HG03064 (cell line): Measurements from ENCODE around the gene AP4B1.

Experiments used
- ATAC-seq: cut with Tn5 transposase; IDR thresholded peaks from one replicate; pipeline ENCODE4 v1.9.1; 2021; ENCODE audit warnings: low read depth; ENCODE audit not compliant: unreplicated experiment

AP4B1 gene

DNA sequence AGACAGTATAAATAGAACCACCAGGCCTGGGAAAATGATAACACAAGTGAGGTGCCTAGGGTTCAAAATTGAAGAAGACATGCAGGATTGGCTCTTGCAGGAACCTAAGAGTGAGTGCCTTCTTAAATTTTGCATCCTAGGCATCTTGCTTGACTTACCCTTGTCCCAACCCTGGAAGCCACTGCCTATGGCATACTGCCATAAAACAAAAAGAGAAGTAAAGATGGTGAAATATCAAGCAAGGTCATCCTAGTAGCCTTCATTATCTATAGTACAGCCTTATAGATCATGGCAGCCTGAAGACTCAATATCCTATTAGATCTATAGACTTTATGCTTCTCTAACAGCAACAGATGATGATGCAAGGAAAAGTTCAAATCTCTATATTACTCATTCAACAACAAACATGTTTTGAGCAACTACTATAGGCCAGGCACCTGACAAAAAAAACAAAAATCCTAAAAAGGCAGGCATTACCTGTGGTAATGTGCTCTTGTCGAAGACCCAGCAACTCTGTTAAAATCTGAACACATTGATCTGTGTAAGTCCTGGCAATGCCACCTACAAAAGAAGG lies 6.3 kb downstream of the AP4B1 start:
- no peak for ATAC-seq

DNA sequence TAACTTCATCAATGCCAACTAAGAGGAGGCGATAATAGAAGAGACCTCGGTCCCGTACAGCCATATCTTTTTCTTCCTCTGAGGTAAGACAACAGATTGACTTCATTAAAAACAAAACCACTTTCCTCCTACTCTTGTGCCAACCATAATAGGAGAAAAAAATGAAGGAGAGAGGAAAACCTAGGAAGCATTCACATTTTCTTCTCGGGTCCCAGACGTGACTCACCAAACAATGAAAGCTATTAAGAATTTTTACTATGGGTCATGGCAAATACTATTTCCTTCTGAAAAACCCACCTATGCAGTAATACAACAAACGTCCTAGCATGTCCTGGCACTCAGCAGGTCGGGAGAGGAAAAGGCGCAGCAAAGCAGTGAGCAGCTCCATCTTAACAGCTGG lies 8.6 kb downstream of the AP4B1 start:
- no peak for ATAC-seq

DNA sequence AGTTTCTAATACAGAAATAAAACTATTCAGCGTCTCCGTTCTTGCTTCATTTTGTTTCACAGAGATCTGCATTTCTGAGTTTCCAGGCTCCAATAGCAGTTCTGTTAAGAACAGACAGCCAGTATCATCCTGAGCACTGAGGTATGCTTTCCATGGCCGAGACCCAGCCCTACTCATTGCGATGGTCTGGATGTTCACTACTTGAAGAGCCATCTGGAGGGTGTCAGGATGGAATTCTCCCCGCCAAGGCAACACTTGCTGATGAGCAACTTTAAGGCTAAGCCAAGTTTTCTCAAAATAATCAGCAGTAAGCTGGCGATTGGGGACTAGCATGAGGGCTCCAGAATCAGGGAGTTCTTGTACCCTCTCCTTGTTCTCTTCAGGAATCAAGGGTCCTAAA lies 9.5 kb downstream of the AP4B1 start:
- ATAC-seq, result no peak

DNA sequence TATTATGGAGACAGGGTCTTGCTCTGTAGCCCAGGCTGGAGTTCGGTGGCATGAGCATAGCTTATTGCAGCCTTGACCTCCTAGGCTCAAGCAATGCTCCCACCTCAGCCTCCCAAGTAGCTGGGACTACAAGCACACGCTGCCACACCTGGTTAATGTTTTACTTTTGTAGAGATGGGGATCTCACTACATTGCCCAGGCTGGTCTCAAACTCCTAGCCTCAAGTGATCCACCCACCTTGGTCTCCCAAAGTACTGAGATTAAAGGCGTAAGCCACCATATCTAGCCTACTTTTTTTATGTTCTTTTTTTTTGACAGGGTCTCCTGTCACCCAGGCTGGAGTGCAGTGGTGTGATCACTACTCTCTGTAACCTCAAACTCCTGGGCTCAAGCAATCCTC lies 11.3 kb downstream of the AP4B1 start:
- ATAC-seq, result no peak

DNA sequence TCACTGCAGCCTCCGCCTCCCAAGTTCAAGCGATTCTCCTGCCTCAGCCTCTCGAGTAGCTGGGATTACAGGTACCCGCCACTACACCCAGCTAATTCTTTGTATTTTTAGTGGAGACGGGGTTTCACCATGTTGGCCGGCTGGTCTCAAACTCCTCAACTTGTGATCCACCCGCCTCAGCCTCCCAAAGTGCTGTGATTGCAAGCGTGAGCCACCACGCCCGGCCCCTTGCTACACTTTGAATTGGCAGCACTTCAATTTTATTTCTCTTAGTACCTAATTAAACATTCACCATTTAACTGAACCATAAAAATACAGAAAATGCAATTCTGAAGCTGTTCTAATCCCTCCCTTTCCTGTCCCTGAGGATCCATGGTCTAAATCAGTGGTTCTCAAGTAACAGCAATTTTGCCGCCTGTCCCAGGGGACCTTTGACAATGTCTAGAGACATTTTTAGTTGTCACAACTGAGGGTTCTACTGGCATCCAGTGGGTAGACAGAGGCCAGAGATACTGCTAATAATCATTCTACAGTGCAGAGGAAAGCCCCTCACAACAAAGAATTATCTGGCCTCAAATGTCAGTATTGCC lies 12.9 kb downstream of the AP4B1 start:
- ATAC-seq, result no peak

DNA sequence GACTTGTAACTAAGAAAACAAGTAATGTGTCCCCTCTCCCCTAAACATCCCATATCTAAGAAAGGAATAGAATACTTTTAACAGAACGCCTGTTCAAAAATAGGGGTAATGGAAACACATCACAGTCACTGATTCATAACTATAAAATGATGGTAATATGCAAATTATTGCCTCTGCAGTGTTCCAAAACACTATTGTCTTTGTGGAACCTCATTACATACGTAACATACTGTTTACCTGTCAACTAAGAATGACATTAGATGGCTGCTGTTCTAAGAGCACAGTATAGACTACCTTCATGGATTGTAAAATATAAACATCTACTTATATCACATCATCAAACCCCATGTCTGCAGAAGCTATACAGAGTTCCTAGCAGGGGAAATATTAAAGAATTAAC lies 13.8 kb downstream of the AP4B1 start:
- ATAC-seq, result no peak

DNA sequence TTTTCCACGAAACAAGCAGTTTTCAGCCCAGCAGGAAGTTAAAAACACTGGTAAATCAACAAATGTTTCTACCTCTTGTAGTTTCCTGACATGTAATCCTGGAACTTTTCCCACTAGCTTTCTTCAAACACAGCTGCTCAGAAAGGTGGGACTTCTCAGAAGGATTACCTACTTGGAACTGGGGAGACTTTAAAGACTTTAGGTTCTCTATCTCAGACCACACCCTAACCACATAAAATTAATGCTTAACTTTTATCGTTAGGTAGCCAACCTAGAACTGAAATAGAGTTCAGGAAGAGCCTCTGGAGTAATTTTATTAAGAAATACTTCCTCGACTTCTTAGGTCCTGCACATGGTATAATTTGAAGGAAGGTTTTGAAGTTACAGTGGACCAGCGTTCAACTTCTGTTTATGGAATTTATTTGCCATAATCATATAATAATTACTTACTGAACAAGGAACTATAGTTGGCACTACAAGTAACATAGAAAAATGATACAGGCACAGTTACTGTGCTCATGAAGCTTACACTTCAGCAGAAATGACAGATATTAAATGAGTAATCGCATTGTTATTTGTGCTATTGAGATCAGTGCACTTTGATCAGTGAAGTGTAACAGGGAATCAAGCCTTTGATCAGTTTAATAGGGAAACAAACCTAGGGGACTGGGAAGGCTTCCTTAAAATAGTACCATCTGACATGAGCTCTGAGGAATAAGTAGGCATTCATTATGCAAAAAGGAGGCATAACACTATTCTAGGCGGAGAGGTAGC lies 17.0 kb downstream of the AP4B1 start, which contains the start of gene BCL2L15:
TSS of gene BCL2L15 (minus strand) at position 180 of the 774 bp plus-strand sequence. CDS start 206 bp downstream, outside the sequence.
- no peak for ATAC-seq

DNA sequence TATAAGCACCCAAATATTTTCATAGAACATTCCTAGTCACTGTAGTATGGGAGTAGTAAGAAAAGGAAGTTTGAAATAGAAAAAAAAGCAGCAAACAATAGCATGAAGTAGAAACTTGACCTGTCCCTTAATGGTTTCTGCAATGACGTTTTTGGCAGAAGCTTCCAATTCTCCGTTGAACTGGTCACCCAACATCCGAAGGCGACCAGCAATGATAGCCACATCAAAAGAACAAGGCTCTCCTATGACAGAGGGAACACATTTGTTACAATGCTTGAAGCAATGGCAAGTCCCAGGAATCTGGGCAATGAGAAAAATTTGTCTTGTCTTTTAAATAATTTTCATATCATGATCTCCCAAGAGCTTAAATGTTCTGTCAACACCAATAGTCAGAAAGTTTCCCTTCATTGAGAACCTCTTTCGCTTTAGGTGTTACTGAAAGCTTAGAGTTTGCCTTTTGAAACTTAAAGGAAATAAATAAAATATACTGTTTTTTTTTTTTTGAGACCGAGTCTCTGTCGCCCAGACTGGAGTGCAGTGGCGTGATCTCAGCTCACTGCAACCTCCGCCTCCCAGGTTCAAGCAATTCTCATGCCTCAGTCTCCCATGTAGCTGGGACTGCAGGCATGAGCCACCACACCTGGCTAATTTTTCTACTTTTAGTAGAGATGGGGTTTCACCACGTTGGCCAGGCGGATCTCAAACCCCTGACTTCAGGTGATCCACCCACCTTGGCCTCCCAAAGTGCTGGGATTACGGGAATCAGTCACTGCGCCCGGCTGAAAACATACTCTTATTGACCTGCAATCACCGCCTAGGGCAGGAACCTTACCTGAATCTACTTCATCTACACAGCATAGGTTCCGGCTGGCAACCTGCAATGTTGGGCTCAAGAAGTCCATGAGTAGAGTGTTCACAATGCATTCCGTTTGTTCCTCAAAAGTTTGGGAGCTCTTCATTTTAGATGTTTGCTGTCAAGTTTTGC lies 17.9 kb downstream of the AP4B1 start:
- ATAC-seq, result no peak

DNA sequence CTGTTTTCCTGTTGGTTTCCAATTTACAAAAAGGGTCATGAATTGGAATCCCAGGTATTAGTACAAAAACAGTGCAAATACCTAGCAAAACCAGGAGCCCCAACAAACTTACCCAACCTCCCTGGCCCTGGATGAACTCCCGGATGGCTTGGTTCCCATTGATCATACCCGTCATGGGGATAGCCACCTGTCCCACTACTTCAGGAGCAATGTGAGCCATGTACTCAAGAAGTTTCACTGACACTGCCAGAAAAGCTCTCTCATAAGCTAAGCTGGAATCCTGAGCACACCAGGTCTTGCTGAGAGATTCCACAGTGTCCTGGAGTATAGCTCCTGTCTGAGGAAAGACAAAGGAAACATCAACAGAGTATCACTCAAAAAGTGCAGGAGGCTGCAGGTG lies 22.9 kb downstream of the AP4B1 start:
- no peak for ATAC-seq

DNA sequence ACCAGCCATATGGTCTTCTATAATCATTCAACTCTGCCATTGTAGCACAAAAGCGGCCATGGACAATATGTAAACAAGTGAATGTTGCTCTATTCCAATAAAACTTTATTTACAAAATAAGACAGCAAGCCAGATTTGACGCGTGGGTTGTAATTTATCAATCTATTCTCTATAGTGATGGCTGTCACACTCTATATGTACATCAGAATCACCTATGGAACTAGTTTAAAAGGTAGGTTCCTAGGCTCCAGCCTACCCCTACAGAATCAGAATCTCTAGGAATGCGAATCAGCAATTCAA lies 24.9 kb downstream of the AP4B1 start:
- no peak for ATAC-seq

DNA sequence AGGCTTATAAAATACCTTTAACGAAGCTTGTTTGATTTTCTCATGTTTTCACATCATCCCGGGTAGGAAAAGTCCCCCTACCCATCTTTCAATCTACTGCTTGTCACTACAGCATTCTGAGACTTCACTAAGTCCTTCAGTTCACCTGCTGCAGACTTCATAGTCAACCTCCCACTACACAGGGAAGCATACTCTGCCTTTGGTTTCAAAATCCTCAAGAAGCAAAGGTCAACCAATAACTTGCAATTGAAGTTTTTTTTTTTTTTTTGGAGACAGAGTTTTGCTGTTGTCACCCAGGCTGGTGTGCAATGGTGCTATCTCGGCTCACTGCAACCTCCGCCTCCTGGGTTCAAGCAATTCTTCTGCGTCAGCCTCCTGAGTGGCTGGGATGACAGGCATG lies 28.4 kb downstream of the AP4B1 start:
- no peak for ATAC-seq

DNA sequence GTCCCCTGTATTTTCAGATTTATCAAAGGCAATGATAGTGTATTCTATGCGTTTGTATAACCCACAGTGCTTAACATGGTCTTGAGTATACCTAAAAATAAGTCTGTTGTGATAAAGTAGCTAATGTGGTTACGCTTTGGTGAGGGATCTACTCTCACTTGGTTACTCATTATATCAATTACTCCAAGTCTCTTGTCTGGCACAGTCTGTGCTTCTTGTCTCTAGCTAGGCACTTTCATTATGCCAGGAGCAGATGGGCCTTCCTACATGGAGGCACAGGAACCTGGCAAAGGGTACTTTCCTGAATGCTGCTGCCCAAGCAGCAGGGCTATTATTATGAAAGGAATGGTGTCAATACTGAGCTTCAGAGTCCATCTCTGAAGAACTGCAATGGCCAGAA lies 28.9 kb downstream of the AP4B1 start:
- peak; percentile 35 for ATAC-seq

DNA sequence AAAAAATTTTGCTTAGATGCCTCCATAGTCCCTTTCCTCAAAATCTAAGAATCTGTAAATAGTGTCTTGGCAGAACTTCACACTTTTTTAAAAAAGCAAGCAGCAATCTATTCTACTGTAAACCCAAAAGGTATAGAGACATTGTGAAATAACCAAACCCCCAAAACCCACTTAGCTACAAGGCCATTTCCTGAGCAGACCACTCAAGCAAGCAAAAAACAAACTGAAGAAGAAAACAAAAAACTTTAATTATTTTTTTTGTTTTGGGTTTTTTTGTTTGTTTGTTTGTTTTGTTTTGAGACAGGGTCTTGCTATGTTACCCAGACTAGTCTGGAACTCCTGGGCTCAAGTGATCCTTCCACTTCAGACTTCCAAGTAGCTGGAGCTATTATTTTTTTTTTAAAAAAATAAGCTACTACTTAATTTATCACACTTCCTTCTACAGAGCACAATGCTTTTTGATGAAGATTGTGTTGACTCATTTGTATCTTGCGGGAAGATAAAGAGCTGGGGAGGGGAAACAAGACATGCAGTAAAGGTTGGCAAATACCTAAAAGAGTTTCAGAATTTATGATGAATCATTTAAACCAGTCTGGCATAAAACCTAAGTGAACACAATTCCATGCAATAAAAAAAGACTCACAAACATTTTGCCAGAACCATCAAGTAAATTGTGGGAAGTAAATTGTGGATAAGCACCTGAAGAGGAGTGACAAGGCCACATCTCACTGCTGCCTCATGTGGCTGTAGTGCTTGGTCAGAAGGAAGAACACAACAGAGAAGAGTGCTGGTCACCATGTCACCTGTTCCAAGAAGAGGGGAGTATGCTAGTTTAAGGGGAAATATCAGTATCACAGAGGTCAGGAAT lies 30.4 kb downstream of the AP4B1 start:
- no peak for ATAC-seq

DNA sequence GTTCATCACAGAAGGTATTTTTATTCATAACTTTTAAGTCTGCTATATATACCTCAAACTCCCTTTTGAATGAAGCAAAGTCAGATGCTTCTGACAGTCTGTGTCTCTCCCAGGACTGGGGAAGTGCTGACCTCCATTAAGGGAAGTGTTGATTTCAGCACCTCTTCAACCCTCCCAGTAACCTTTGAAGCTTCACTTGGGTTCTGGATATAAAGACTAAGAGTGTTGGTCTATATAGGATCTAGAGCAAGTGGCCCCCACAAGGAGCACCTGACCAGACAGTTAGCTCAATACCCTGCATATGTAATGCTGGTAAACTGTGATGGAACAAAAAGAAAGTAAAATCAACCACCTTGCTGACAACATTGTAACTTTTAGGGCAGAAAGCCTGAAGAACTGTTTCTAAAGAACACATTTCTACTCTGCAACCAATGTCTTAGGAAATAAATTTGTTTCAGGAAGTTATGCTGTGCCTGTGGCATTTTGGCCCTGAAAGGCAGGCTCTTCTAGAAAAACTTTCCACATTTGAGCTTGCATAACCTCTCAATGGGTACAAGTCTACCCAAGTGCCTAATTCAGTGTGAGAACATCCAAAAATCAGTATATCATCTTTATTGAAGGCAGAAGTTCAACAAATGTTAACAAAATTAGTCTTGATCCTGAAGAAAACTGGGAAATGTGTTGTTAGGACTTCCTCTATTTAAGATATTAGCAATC lies 32.2 kb downstream of the AP4B1 start:
- no peak for ATAC-seq

DNA sequence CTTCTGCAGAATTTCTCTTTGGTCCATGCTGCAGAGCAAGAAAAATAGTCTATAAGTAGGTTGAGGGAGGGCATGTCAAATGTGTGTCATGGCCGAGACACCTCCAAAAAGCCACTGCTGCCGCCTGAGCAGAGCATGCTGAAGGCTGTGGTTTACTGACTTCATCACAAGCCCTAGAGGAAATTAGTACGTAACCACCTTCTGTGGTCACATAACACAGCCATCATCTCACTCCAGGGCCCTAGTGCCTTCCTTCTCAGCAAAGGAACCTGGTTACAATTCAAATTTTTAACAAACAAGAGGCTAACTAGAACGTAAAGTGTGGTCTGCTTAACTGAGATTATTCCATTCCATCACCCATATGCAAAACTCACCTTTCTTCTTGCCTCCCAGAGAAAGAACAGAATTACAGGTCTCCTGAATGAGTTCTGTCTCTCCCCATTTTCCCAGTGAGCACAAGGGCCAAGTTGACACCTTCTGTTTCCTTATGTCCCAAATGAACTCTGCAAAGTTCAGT lies 32.9 kb downstream of the AP4B1 start, which contains the start of gene PTPN22:
TSS of gene PTPN22 (minus strand) at position 116 of the 517 bp plus-strand sequence.
- peak; percentile 65 for ATAC-seq

DNA sequence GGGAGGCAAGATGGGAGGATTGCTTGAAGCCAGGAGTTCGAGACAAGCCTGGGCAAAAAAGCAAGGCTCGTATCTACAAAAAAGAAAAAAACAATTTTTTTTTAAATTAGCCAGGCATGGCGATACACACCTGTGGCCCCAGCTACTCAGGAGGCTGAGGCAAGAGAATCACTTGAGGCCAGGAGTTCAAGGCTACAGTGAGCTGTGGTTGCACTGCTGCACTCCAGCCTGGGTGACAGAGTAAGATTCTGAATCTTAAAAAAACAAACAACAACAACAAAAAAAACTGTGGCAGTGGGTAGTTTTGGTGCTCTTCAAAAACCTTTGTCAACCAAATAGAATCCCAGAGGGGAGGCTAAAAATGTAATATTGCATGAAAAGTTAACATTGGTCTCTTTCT lies 33.8 kb downstream of the AP4B1 start:
- no peak for ATAC-seq

DNA sequence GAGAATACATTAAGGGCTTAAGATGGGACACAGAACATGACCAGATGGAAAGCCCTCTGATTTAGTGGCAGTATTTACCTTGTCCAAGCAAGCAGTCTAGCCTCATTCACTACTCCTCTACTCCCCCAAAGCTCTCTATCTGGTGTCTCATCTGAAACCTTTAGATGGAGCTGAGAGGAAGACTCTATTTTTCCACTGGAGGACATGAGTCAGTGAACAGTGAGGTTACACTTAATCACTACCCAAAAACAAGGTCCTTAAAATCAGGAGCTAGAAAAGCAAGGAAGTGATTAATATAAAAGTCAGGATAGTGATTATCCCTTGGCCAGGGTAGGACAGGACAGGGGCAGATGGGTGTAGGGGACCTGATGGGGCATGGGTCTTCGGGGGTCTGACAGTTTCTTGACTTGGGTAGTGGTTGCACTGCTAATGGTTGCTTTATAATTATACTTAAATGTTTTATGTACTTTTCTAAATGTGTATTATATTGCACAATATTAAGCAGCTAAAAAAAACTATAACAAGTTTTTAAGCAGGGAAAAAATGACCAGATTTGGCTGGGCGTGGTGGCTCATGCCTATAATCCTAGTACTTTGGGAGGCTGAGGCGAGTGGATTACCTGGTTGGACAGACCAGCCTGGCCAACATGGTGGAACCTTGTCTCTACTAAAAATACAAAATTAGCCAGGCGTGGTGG lies 36.1 kb downstream of the AP4B1 start:
- ATAC-seq, result no peak

DNA sequence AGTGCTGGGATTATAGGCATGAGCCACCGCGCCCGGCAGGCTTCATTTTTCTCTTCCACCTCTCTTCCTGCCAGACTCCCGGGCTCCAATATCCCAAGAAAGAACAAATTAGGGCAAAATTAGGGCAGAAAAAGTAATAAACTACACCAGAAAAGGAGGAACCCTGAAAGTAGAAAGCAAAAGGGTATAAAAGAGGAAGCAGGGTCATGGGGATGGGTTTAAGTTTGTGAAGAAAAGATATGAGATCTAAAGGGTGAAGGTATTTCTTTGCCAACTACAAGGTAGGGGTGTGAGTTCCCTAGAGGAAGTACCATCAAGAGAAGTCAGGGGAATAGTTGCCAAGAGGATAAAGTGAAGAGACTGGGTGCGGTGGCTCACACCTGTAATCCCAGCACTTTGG lies 43.0 kb downstream of the AP4B1 start:
- no peak for ATAC-seq

DNA sequence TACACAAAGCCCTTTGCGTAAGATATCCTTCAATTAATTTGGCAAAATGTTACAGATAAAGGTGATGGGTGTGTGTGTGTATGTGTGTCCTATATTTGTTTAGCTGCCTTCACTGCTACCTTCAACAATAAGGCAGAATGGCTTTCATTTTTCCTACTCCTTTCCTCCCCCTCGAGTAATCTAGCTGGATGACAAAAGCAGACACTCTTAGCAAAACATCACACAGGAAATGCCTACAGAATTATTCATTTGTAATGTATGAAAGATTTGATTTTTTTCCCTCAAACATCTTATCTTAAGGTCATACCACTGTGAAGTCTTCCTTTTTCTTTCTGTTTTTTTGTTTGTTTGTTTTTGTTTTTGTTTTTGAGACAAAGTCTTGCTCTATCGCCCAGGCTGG lies 43.7 kb downstream of the AP4B1 start:
- no peak for ATAC-seq
